K562 (cell line): ENCODE results near the gene MATN1. TPM values are rescaled to one million over a fixed set of nuclear protein-coding genes. Genes with fewer than 3 reads are reported as not detected.

Experiments
- ATAC-seq: fragments of 200-7000 bp; cut with Tn5 transposase; 3 replicates; pipeline ENCODE4 v1.9.1; 2020; ENCODE audit warnings: moderate library complexity
- BruUV-seq: library from RNA; stranded (reverse); fragments of 400-500 nt; replicated peaks from 2 replicates; lab custom pipeline; 2021; lab: Mats Ljungman, UMichigan
- CTCF ChIA-PET: fragments of 300-600 bp; formaldehyde crosslinking; extraction: SDS; loops from one replicate; lab custom pipeline; 2021; ENCODE audit warnings: low intra/inter-chr PET ratio; lab: Yijun Ruan, JAX
- POLR2A ChIA-PET: fragments of 300-600, 350-650 bp; sonication (Branson Sonifier 250); formaldehyde crosslinking; extraction: SDS; loops from one replicate; lab custom pipeline; 2021; ENCODE audit warnings: antibody characterized with exemption, inconsistent platforms; lab: Yijun Ruan, JAX
- DNase-seq, 4 experiments: peaks; one replicate each; pipeline versions ENCODE4 v3.0.0 to v3.0.0-alpha.2; 2011 to 2018; ENCODE audit warnings: low spot score in 3 of 4, mixed read lengths in 3 of 4; ENCODE audit errors: extremely low read depth in 1 of 4
- FAIRE-seq: peaks from 2 replicates; lab custom pipeline; 2011; peaks lifted over from hg19 to GRCh38; lab: Jason Lieb, UNC
- H2AFZ ChIP-seq: 2 replicates; pipeline ENCODE4 v1.6.0; 2011; ENCODE audit warnings: low read depth, low read length, control low read depth, inconsistent platforms
- H3K27ac ChIP-seq: fragments of 200-600 bp; 3 replicates; pipeline ENCODE4 v1.8.0; 2011; ENCODE audit warnings: low read depth, mild to moderate bottlenecking, control low read depth, inconsistent platforms, low read length, moderate library complexity, mixed read lengths; ENCODE audit errors: extremely low read depth
- H3K27me3 ChIP-seq, 2 experiments: fragments of 300-600 bp in 1 of 2; 2 replicates in 1 of 2; 3 replicates in 1 of 2; pipeline versions ENCODE4 v1.6.0 to v1.8.0; 2011; ENCODE audit warnings: inconsistent platforms in 2 of 2, low read length in 2 of 2, mild to moderate bottlenecking in 1 of 2, mixed read lengths in 1 of 2, moderate library complexity in 1 of 2; ENCODE audit not compliant: control insufficient read depth in 2 of 2, insufficient read depth in 2 of 2
- H3K36me3 ChIP-seq: fragments of 300-600 bp; 3 replicates; pipeline ENCODE4 v1.8.0; 2011; ENCODE audit warnings: mild to moderate bottlenecking, low read length, inconsistent platforms; ENCODE audit not compliant: control insufficient read depth, insufficient read depth
- H3K4me1 ChIP-seq, 2 experiments: fragments of 200-600 bp in 1 of 2; replicated peaks in 1 of 2; 2 replicates in 1 of 2; 3 replicates in 1 of 2; pipeline versions ENCODE4 v1.5.1 to v1.8.0; 2011; ENCODE audit warnings: inconsistent platforms in 2 of 2, low read length in 2 of 2, mild to moderate bottlenecking in 1 of 2, mixed read lengths in 1 of 2, moderate library complexity in 1 of 2; ENCODE audit not compliant: control insufficient read depth in 2 of 2, insufficient read depth in 2 of 2
- H3K4me2 ChIP-seq: 2 replicates; pipeline ENCODE4 v1.6.1; 2011; ENCODE audit warnings: low read length, control low read depth, inconsistent platforms, mixed read lengths; ENCODE audit not compliant: insufficient read depth
- H3K4me3 ChIP-seq: fragments of 200-600 bp; sonication (generic), shearing (Covaris generic); 2 replicates; pipeline ENCODE4 v1.5.1; 2016; ENCODE audit warnings: control low read depth, inconsistent platforms
- H3K79me2 ChIP-seq: fragments of 200-600 bp; 3 replicates; pipeline ENCODE4 v1.8.0; 2011; ENCODE audit warnings: low read length, inconsistent platforms; ENCODE audit not compliant: control insufficient read depth, insufficient read depth
- H3K9ac ChIP-seq, 2 experiments: 2 replicates each; pipeline versions ENCODE4 v1.6.0 to v1.6.1; 2011; ENCODE audit warnings: low read depth in 2 of 2, low read length in 2 of 2, control low read depth in 1 of 2, inconsistent platforms in 1 of 2, mild to moderate bottlenecking in 1 of 2, mixed read lengths in 1 of 2; ENCODE audit not compliant: insufficient read depth in 1 of 2
- H3K9me1 ChIP-seq: one replicate; pipeline ENCODE4 v1.6.0; 2011; ENCODE audit warnings: inconsistent platforms, mild to moderate bottlenecking, low read length, moderate library complexity; ENCODE audit not compliant: control insufficient read depth, insufficient read depth
- H3K9me3 ChIP-seq: replicated peaks from 2 replicates; pipeline ENCODE4 v1.5.1; 2011; ENCODE audit warnings: low read depth, low read length, inconsistent platforms; ENCODE audit not compliant: control insufficient read depth, insufficient read depth
- H4K20me1 ChIP-seq: replicated peaks from 2 replicates; pipeline ENCODE4 v1.6.1; 2011; ENCODE audit warnings: low read length, inconsistent platforms, mixed read lengths; ENCODE audit not compliant: control insufficient read depth, insufficient read depth
- ARID2 ChIP-seq: fragments of 450-650 bp; IDR thresholded peaks from 2 replicates; pipeline ENCODE4 v1.6.1; 2017; ENCODE audit warnings: antibody characterized with exemption, mild to moderate bottlenecking
- BHLHE40 ChIP-seq: IDR thresholded peaks from 2 replicates; pipeline ENCODE4 v1.6.1; 2011; ENCODE audit warnings: low read length, improper control_type of control experiment
- CCNT2 ChIP-seq: IDR thresholded peaks from 2 replicates; pipeline ENCODE4 v1.6.1; 2011; ENCODE audit warnings: borderline replicate concordance, low read depth, mild to moderate bottlenecking, moderate library complexity, mixed read lengths, low read length; ENCODE audit not compliant: insufficient read length; ENCODE audit errors: extremely low read depth
- FIP1L1 ChIP-seq: fragments of 200-400 bp; formaldehyde crosslinking; IDR thresholded peaks from 2 replicates; pipeline ENCODE4 v1.6.1; 2018; ENCODE audit warnings: mild to moderate bottlenecking, low read depth, low read length; ENCODE audit not compliant: poor library complexity, severe bottlenecking
- HCFC1 ChIP-seq: IDR thresholded peaks from 2 replicates; pipeline ENCODE4 v1.6.1; 2012; ENCODE audit warnings: low read depth, low read length, improper control_type of control experiment
- KDM1A ChIP-seq, 2 experiments: fragments of 450-650 bp; IDR thresholded peaks; 2 replicates each; pipeline ENCODE4 v1.6.1; 2016; ENCODE audit warnings: mild to moderate bottlenecking in 2 of 2
- KLF16 ChIP-seq: IDR thresholded peaks from 2 replicates; pipeline ENCODE4 v1.6.1; 2016; ENCODE audit warnings: antibody characterized with exemption
- LARP7 ChIP-seq: fragments of 450-650 bp; IDR thresholded peaks from 2 replicates; pipeline ENCODE4 v1.6.1; 2016
- MAFG ChIP-seq: fragments of 450-650 bp; conservative IDR thresholded peaks from 2 replicates; pipeline ENCODE4 v1.6.1; 2016; ENCODE audit warnings: missing genetic modification characterization, missing compliant biosample characterization
- MAZ ChIP-seq, 2 experiments: fragments of 450-650 bp in 1 of 2; sonication (generic) in 1 of 2; formaldehyde crosslinking; IDR thresholded peaks in 1 of 2; conservative IDR thresholded peaks in 1 of 2; 2 replicates each; pipeline versions ENCODE4 v1.4.0 to v1.5.0; 2020; ENCODE audit warnings: mild to moderate bottlenecking in 1 of 2, missing genetic modification reagents in 1 of 2
- MCM5 ChIP-seq: fragments of 450-650 bp; IDR thresholded peaks from 2 replicates; pipeline ENCODE4 v1.6.1; 2016; ENCODE audit warnings: low read depth
- NFE2 ChIP-seq: IDR thresholded peaks from 2 replicates; pipeline ENCODE4 v1.6.1; 2014; ENCODE audit warnings: antibody characterized with exemption, low read depth
- NFIC ChIP-seq: fragments of 450-650 bp; IDR thresholded peaks from 2 replicates; pipeline ENCODE4 v1.6.1; 2017; ENCODE audit warnings: mild to moderate bottlenecking, inconsistent platforms
- POLR2A ChIP-seq: fragments of 450-650 bp; conservative IDR thresholded peaks from 2 replicates; pipeline ENCODE4 v1.6.1; 2016
- TEAD2 ChIP-seq: fragments of 450-650 bp; IDR thresholded peaks from 2 replicates; pipeline ENCODE4 v1.6.1; 2016; ENCODE audit warnings: missing genetic modification characterization, control low read depth, missing compliant biosample characterization
- ZBTB7A ChIP-seq: IDR thresholded peaks from 2 replicates; pipeline ENCODE4 v1.6.1; 2011; ENCODE audit warnings: low read depth, mild to moderate bottlenecking, low read length, moderate library complexity, borderline replicate concordance; ENCODE audit not compliant: control insufficient read depth
- WGBS: fragments of 100-300 bp; shearing (Covaris generic); methylation state at CpG from one replicate; pipeline ENCODE4 v1.1.6; 2016; ENCODE audit warnings: low coverage, mixed read lengths; ENCODE audit not compliant: insufficient coverage; ENCODE audit errors: missing lambda C conversion rate; 5-methylcytosine and 5-hydroxymethylcytosine counted together
- in situ Hi-C: fragments of 300-500 bp; cut with MboI; formaldehyde crosslinking; loops from 4 replicates; pipeline ENCODE4 v1.15.0; 2018; ENCODE audit warnings: inconsistent platforms, mixed read lengths
- intact Hi-C: fragments of 100-400 bp; cut with micrococcal nuclease; formaldehyde crosslinking; loops from 2 replicates; pipeline ENCODE4 v1.14.2; 2022
- polyA plus RNA-seq, 8 experiments: library from polyadenylated mRNA; depleted of rRNA in 4 of 8; stranded (reverse) in 5 of 8; unstranded in 3 of 8; fragments of >200 nt; fragmentation: Nextera tagmentation in 2 of 8; fragmentation: Illumina TruSeq in 1 of 8; extraction: Ambion mirVana in 2 of 8; extraction: Trizol in 1 of 8; gene quantifications; 2 replicates each; pipeline versions ENCODE4 v1.2.1 to v1.2.3, GENCODE V29; 2011 to 2014; ENCODE audit warnings: inconsistent platforms in 1 of 8, missing spikeins in 1 of 8
- total RNA-seq, 7 experiments: library from RNA; depleted of rRNA in 6 of 7; stranded (reverse); fragments of >200 nt in 6 of 7; fragmentation: Illumina TruSeq in 2 of 7; extraction: Trizol in 2 of 7; gene quantifications; 2 replicates each; pipeline versions ENCODE4 v1.2.1 to v1.2.3, GENCODE V29; 2011 to 2021; ENCODE audit warnings: low replicate concordance in 1 of 7
- TF ChIP-seq, protein P1 (sequence below): fragments of 250-450 bp; sonication (Bioruptor Pico); IDR thresholded peaks from 2 replicates; pipeline ENCODE4 v1.5.0; 2021; ENCODE audit warnings: mild to moderate bottlenecking, borderline replicate concordance
- TF ChIP-seq, protein P2 (sequence below): fragments of 450-650 bp; formaldehyde crosslinking; IDR thresholded peaks from 2 replicates; pipeline ENCODE4 v1.4.0; 2020; ENCODE audit warnings: mild to moderate bottlenecking, moderate library complexity
- TF ChIP-seq, protein P3 (sequence below): fragments of 200-800 bp; sonication (Bioruptor generic); IDR thresholded peaks from 2 replicates; pipeline ENCODE4 v1.6.1; 2017; ENCODE audit warnings: missing genetic modification characterization, missing compliant biosample characterization

Gene MATN1
- total and polyA plus RNA-seq, 9 of the 15 experiments (the other 6 are each of a cell fraction or from before 2014, with no cell fraction given) = 0.10 to 2.3 (median 1.2) TPM

GRCh38 chr1:30723331-30723755, at the start of gene MATN1 (continued):
- TF ChIP-seq, protein P1, sequence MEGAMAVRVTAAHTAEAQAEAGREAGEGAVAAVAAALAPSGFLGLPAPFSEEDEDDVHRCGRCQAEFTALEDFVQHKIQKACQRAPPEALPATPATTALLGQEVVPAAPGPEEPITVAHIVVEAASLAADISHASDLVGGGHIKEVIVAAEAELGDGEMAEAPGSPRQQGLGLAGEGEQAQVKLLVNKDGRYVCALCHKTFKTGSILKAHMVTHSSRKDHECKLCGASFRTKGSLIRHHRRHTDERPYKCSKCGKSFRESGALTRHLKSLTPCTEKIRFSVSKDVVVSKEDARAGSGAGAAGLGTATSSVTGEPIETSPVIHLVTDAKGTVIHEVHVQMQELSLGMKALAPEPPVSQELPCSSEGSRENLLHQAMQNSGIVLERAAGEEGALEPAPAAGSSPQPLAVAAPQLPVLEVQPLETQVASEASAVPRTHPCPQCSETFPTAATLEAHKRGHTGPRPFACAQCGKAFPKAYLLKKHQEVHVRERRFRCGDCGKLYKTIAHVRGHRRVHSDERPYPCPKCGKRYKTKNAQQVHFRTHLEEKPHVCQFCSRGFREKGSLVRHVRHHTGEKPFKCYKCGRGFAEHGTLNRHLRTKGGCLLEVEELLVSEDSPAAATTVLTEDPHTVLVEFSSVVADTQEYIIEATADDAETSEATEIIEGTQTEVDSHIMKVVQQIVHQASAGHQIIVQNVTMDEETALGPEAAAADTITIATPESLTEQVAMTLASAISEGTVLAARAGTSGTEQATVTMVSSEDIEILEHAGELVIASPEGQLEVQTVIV (CRISPR knock-in tag) = no peak
- no peak for TF ChIP-seq MAZ (CRISPR knock-in tag; conservative IDR thresholded peaks at IDR 0.05 in 1 of 2, IDR thresholded peaks at IDR 0.05 in 1 of 2)
- TF ChIP-seq TEAD2 (tag) = no peak
- no peak for TF ChIP-seq HCFC1
- TF ChIP-seq LARP7 = no peak
- no peak for TF ChIP-seq POLR2A
- no peak for TF ChIP-seq NFIC
- 0 out of 2 replicates have a peak, but pooled peaks have one; percentile 54 for TF ChIP-seq ZBTB7A
- no peak for TF ChIP-seq MAFG (tag)
- TF ChIP-seq KLF16 = no peak
- TF ChIP-seq, all 486 proteins: peak for 4

- intact Hi-C loops = loop anchor here (10.0 kb wide), 2 partner anchors 386 to 1536 kb away; partner anchors contain the start of genes MECR and PTPRU
- Histone ChIP-seq H3K4me1 (peaks cover 58 to 69% of the 10 kb centered on the region in 2 experiments), H3K27ac (peak overlapping the region; percentile 6; the same call in 1 of the 3 replicates), H3K9ac (no peak overlapping the region), H4K20me1 (no peaks in the 10 kb centered on the region), H3K9me3 (no peaks in the 10 kb centered on the region), H3K9me1 (peaks cover 4% of the 10 kb centered on the region), H3K4me3 (no peak overlapping the region), H3K4me2 (no peak overlapping the region), H3K36me3 (no peaks in the 10 kb centered on the region), H3K79me2 (peaks cover 3% of the 10 kb centered on the region; the same call in 1 of the 3 replicates), H3K27me3 (no peaks in the 10 kb centered on the region), H2AFZ (peak overlapping the region; percentile 12; the same call in 1 of the 2 replicates)
- DNase-seq (no peak), FAIRE-seq (no peak), ATAC-seq (no peak)
- in situ Hi-C loops = no loop called here
- BruUV-seq = no TSS peak
- WGBS = 75% methylated on average over 6 of the region's 6 CpGs
- ChIA-PET CTCF (no interaction called here), POLR2A (interaction anchor here (1.9 kb wide), 1 partner anchor 9 kb away, joined by 13 read pairs; no protein-coding TSS in a partner anchor)
- no peak for TF ChIP-seq FIP1L1
- TF ChIP-seq CCNT2 = no peak
- TF ChIP-seq, protein P2, sequence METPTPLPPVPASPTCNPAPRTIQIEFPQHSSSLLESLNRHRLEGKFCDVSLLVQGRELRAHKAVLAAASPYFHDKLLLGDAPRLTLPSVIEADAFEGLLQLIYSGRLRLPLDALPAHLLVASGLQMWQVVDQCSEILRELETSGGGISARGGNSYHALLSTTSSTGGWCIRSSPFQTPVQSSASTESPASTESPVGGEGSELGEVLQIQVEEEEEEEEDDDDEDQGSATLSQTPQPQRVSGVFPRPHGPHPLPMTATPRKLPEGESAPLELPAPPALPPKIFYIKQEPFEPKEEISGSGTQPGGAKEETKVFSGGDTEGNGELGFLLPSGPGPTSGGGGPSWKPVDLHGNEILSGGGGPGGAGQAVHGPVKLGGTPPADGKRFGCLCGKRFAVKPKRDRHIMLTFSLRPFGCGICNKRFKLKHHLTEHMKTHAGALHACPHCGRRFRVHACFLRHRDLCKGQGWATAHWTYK (CRISPR knock-in tag) = no peak
- TF ChIP-seq NFE2 = no peak
- TF ChIP-seq MCM5 = no peak
- no peak for TF ChIP-seq BHLHE40
- TF ChIP-seq KDM1A (IDR thresholded peaks at IDR 0.05) = peak; percentile 44 to 64; a peak in 3 of 4 replicates
- TF ChIP-seq ARID2 = no peak
- TF ChIP-seq, protein P3, sequence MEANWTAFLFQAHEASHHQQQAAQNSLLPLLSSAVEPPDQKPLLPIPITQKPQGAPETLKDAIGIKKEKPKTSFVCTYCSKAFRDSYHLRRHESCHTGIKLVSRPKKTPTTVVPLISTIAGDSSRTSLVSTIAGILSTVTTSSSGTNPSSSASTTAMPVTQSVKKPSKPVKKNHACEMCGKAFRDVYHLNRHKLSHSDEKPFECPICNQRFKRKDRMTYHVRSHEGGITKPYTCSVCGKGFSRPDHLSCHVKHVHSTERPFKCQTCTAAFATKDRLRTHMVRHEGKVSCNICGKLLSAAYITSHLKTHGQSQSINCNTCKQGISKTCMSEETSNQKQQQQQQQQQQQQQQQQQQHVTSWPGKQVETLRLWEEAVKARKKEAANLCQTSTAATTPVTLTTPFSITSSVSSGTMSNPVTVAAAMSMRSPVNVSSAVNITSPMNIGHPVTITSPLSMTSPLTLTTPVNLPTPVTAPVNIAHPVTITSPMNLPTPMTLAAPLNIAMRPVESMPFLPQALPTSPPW (CRISPR knock-in tag) = no peak
Observed at GRCh38 chr1:30771005-30771404, 47.6 kb upstream of the MATN1 start.
